ENCODE measurements around the gene BRD4. TPM values are rescaled to one million over a fixed set of nuclear protein-coding genes. Genes with fewer than 3 reads are reported as not detected.

BRD4 gene
- polyA plus RNA-seq, 6 donors from 2014 or later: 13.5 to 51.9 (median 18.4) TPM

GRCh38 chr19:15223649-15224361 is 108.5 kb downstream of the BRD4 start:
- Mint-ChIP-seq H3K9me3 (no peaks in the 10 kb centered on the region), H3K36me3 (no peaks in the 10 kb centered on the region), H3K27ac (peak overlapping the region; percentile 41 to 91 (median 70)), H3K4me1 (peaks cover 13 to 23% (median 20%) of the 10 kb centered on the region in 3 donors), H3K27me3 (peaks cover 14 to 32% (median 23%) of the 10 kb centered on the region in 3 donors), H3K4me3 (peak overlapping the region; percentile 80 to 94 (median 88))
- ATAC-seq (ENCODE audit: low read depth in 2 of 2) (peak in 1 of 2 donors; percentile 3), DNase-seq (no peak)

- Mint-ChIP-seq H3K27ac (peak overlapping the region in 4 of 6 donors; percentile 44 to 91 (median 76)), H3K36me3 (no peaks in the 10 kb centered on the region), H3K9me3 (no peaks in the 10 kb centered on the region), H3K27me3 (peaks cover 14 to 36% (median 23%) of the 10 kb centered on the region in 3 donors), H3K4me1 (peaks cover 13 to 23% (median 20%) of the 10 kb centered on the region in 3 donors), H3K4me3 (peak overlapping the region; percentile 80 to 94 (median 88))
- ATAC-seq (ENCODE audit: low read depth in 2 of 2): peak; percentile 98 to 99
- peak; percentile 77 for DNase-seq
These were observed 109.3 kb downstream of the BRD4 start for GRCh38 chr19:15222738-15223648.

- Mint-ChIP-seq H3K36me3 (no peaks in the 10 kb centered on the region), H3K27me3 (peaks cover 14 to 36% (median 14%) of the 10 kb centered on the region in 3 donors), H3K4me3 (peak overlapping the region in 2 of 8 donors; percentile 36 to 60), H3K4me1 (peaks cover 13 to 23% (median 20%) of the 10 kb centered on the region in 3 donors), H3K27ac (no peak overlapping the region), H3K9me3 (no peaks in the 10 kb centered on the region)
- DNase-seq (no peak), ATAC-seq (ENCODE audit: low read depth in 2 of 2) (no peak)
These were observed 111.5 kb downstream of the BRD4 start for GRCh38 chr19:15220833-15221232.

GRCh38 chr19:15218501-15218900 is 113.8 kb downstream of the BRD4 start:
- no peak overlapping the region for H3K4me3 Mint-ChIP-seq
- no peaks in the 10 kb centered on the region for H3K36me3 Mint-ChIP-seq
- peaks cover 10 to 26% (median 14%) of the 10 kb centered on the region in 3 donors for H3K27me3 Mint-ChIP-seq
- no peak for ATAC-seq (ENCODE audit: low read depth in 2 of 2)
- DNase-seq: no peak
- peaks cover 9 to 12% (median 11%) of the 10 kb centered on the region in 3 donors for H3K4me1 Mint-ChIP-seq
- no peaks in the 10 kb centered on the region for H3K9me3 Mint-ChIP-seq
- H3K27ac Mint-ChIP-seq: no peak overlapping the region

GRCh38 chr19:15216363-15216762 is 116.0 kb downstream of the BRD4 start:
- ATAC-seq (ENCODE audit: low read depth in 2 of 2) (no peak), DNase-seq (no peak)
- no peak overlapping the region for H3K27ac Mint-ChIP-seq
- H3K4me1 Mint-ChIP-seq: peaks cover 0 to 2% (median 0%) of the 10 kb centered on the region in 3 donors
- H3K4me3 Mint-ChIP-seq: no peak overlapping the region
- H3K9me3 Mint-ChIP-seq: no peaks in the 10 kb centered on the region
- peaks cover 0 to 7% (median 0%) of the 10 kb centered on the region in 3 donors for H3K27me3 Mint-ChIP-seq
- no peaks in the 10 kb centered on the region for H3K36me3 Mint-ChIP-seq

GRCh38 chr19:15213715-15214381 is 118.5 kb downstream of the BRD4 start:
- H3K4me3 Mint-ChIP-seq: no peak overlapping the region

GRCh38 chr19:15212711-15213110 is 119.6 kb downstream of the BRD4 start:
- Mint-ChIP-seq H3K27me3 (no peaks in the 10 kb centered on the region), H3K9me3 (no peaks in the 10 kb centered on the region), H3K36me3 (no peaks in the 10 kb centered on the region), H3K4me1 (peaks cover 0 to 2% (median 0%) of the 10 kb centered on the region in 3 donors), H3K27ac (no peak overlapping the region), H3K4me3 (no peak overlapping the region)
- DNase-seq: no peak
- no peak for ATAC-seq (ENCODE audit: low read depth in 2 of 2)

More at GRCh38 chr19:15213715-15214381, 118.5 kb downstream of the BRD4 start:
- Mint-ChIP-seq H3K27me3 (peaks cover 0 to 4% (median 0%) of the 10 kb centered on the region in 3 donors), H3K36me3 (no peaks in the 10 kb centered on the region), H3K27ac (no peak overlapping the region), H3K4me1 (peaks cover 0 to 2% (median 0%) of the 10 kb centered on the region in 3 donors), H3K9me3 (no peaks in the 10 kb centered on the region)
- DNase-seq: no peak
- ATAC-seq (ENCODE audit: low read depth in 2 of 2): no peak

- ATAC-seq (ENCODE audit: low read depth in 2 of 2): no peak
- no peaks in the 10 kb centered on the region for H3K9me3 Mint-ChIP-seq
- no peak overlapping the region for H3K4me3 Mint-ChIP-seq
- H3K36me3 Mint-ChIP-seq: no peaks in the 10 kb centered on the region
- peak overlapping the region in 2 of 6 donors; percentile 49 to 85 for H3K27ac Mint-ChIP-seq
- peaks cover 0 to 2% (median 0%) of the 10 kb centered on the region in 3 donors for H3K4me1 Mint-ChIP-seq
- H3K27me3 Mint-ChIP-seq: peaks cover 6 to 15% (median 10%) of the 10 kb centered on the region in 3 donors
- no peak for DNase-seq
These were observed 122.0 kb downstream of the BRD4 start for GRCh38 chr19:15210323-15210781.

- ATAC-seq (ENCODE audit: low read depth in 2 of 2): no peak
- Mint-ChIP-seq H3K4me3 (peak overlapping the region in 7 of 8 donors; percentile 71 to 88 (median 79)), H3K9me3 (peaks cover 0 to 2% (median 0%) of the 10 kb centered on the region in 7 donors), H3K36me3 (peaks cover 0 to 15% of the 10 kb centered on the region in 2 donors), H3K4me1 (peaks cover 14 to 26% (median 15%) of the 10 kb centered on the region in 3 donors), H3K27ac (peak overlapping the region in 1 of 6 donors; percentile 67), H3K27me3 (peaks cover 39 to 70% (median 60%) of the 10 kb centered on the region in 3 donors)
- no peak for DNase-seq
These were observed 130.8 kb downstream of the BRD4 start for GRCh38 chr19:15201374-15202023.

GRCh38 chr19:15200553-15201364 is 131.6 kb downstream of the BRD4 start, which contains the start of gene NOTCH3:
NOTCH3 (minus strand) TSS chr19:15200995; CDS start chr19:15200905, 90 bp downstream.
- Mint-ChIP-seq H3K9me3 (peaks cover 0 to 2% (median 0%) of the 10 kb centered on the region in 7 donors), H3K4me3 (peak within 1 kb of the TSS in 7 of 8 donors; percentile 71 to 88 (median 79)), H3K4me1 (peaks cover 14 to 28% (median 15%) of the 10 kb centered on the region in 3 donors), H3K27me3 (peaks cover 39 to 69% (median 54%) of the 10 kb centered on the region in 3 donors), H3K36me3 (peaks cover 0 to 15% of the 10 kb centered on the region in 2 donors), H3K27ac (peak within 1 kb of the TSS in 1 of 6 donors; percentile 67)
- DNase-seq (no peak), ATAC-seq (ENCODE audit: low read depth in 2 of 2) (no peak)

- peaks cover 17 to 28% (median 17%) of the 10 kb centered on the region in 3 donors for H3K4me1 Mint-ChIP-seq
- DNase-seq (no peak), ATAC-seq (ENCODE audit: low read depth in 2 of 2) (no peak)
- H3K36me3 Mint-ChIP-seq: peaks cover 0 to 15% of the 10 kb centered on the region in 2 donors
- H3K27me3 Mint-ChIP-seq: peaks cover 40 to 67% (median 54%) of the 10 kb centered on the region in 3 donors
- peak overlapping the region in 7 of 8 donors; percentile 63 to 88 (median 80) for H3K4me3 Mint-ChIP-seq
- peaks cover 0 to 2% (median 0%) of the 10 kb centered on the region in 7 donors for H3K9me3 Mint-ChIP-seq
- no peak overlapping the region for H3K27ac Mint-ChIP-seq
These were observed 132.4 kb downstream of the BRD4 start for GRCh38 chr19:15199661-15200552.
